OCI-LY1 (cell line): Measurements from ENCODE around the gene TKFC.

Experiments used
- H2AFZ ChIP-seq: fragments of 200-600 bp; sonication (generic), shearing (Covaris generic); 2 replicates; pipeline ENCODE4 v1.6.0; 2014; ENCODE audit warnings: antibody characterized with exemption, mild to moderate bottlenecking, low read length
- H3F3A ChIP-seq: fragments of 200-600 bp; sonication (generic), shearing (Covaris generic); 2 replicates; pipeline ENCODE4 v1.6.0; 2014; ENCODE audit warnings: mild to moderate bottlenecking, antibody characterized with exemption, low read length, moderate library complexity; ENCODE audit not compliant: insufficient read depth
- H3K27ac ChIP-seq: fragments of 200-600 bp; sonication (generic); 2 replicates; pipeline ENCODE4 v1.5.1; 2014; ENCODE audit warnings: low read length, mixed run types, mild to moderate bottlenecking, low read depth; ENCODE audit not compliant: poor library complexity, severe bottlenecking
- H3K27me3 ChIP-seq: fragments of 200-600 bp; sonication (generic); 2 replicates; pipeline ENCODE4 v1.6.0; 2014; ENCODE audit warnings: antibody characterized with exemption, mild to moderate bottlenecking, low read length, moderate library complexity; ENCODE audit not compliant: insufficient read depth
- H3K36me3 ChIP-seq: fragments of 200-600 bp; sonication (generic); 2 replicates; pipeline ENCODE4 v1.6.1; 2014; ENCODE audit warnings: mild to moderate bottlenecking, antibody characterized with exemption, low read length, moderate library complexity, mixed read lengths; ENCODE audit not compliant: insufficient read depth
- H3K4me1 ChIP-seq: fragments of 200-600 bp; sonication (generic); 2 replicates; pipeline ENCODE4 v1.5.1; 2014; ENCODE audit warnings: mild to moderate bottlenecking, low read length, moderate library complexity; ENCODE audit not compliant: insufficient read depth, severe bottlenecking
- H3K4me2 ChIP-seq: fragments of 200-600 bp; sonication (generic), shearing (Covaris generic); 2 replicates; pipeline ENCODE4 v1.6.1; 2014; ENCODE audit warnings: low read length
- H3K4me3 ChIP-seq: fragments of 200-600 bp; sonication (generic); 2 replicates; pipeline ENCODE4 v1.5.1; 2014; ENCODE audit warnings: low read length, low read depth, mild to moderate bottlenecking, mixed read lengths; ENCODE audit not compliant: poor library complexity, severe bottlenecking
- H3K79me2 ChIP-seq: fragments of 200-600 bp; shearing (Covaris generic); 2 replicates; pipeline ENCODE4 v1.6.1; 2016; ENCODE audit warnings: mixed run types, low read length, mixed read lengths; ENCODE audit not compliant: insufficient read depth
- H3K9ac ChIP-seq: fragments of 200-600 bp; sonication (generic), shearing (Covaris generic); 2 replicates; pipeline ENCODE4 v1.6.1; 2014; ENCODE audit warnings: mild to moderate bottlenecking, low read length, mixed read lengths
- H3K9me2 ChIP-seq: fragments of 200-600 bp; sonication (generic), shearing (Covaris generic); 2 replicates; pipeline ENCODE4 v1.6.1; 2014; ENCODE audit warnings: low read depth, mild to moderate bottlenecking, low read length, mixed read lengths
- H3K9me3 ChIP-seq: fragments of 200-600 bp; shearing (Covaris generic); 2 replicates; pipeline ENCODE4 v1.6.1; 2014; ENCODE audit warnings: low read length, mixed read lengths
- H4K20me1 ChIP-seq: fragments of 200-600 bp; sonication (generic), shearing (Covaris generic); 2 replicates; pipeline ENCODE4 v1.6.0; 2016; ENCODE audit warnings: mild to moderate bottlenecking, low read length; ENCODE audit not compliant: insufficient read depth
- EZH2 ChIP-seq: fragments of 200-600 bp; sonication (generic), shearing (Covaris generic); IDR thresholded peaks from 2 replicates; pipeline ENCODE4 v1.8.0; 2017; ENCODE audit warnings: borderline replicate concordance, mixed run types, mild to moderate bottlenecking, antibody characterized with exemption, low read length, moderate library complexity, mixed read lengths
- TF ChIP-seq, protein P1 (sequence below): fragments of 200-600 bp; sonication (generic), shearing (Covaris generic); IDR thresholded peaks from 2 replicates; pipeline ENCODE4 v1.5.1; 2017; ENCODE audit warnings: mild to moderate bottlenecking, antibody characterized with exemption, low read length, moderate library complexity, mixed read lengths

TKFC gene

DNA sequence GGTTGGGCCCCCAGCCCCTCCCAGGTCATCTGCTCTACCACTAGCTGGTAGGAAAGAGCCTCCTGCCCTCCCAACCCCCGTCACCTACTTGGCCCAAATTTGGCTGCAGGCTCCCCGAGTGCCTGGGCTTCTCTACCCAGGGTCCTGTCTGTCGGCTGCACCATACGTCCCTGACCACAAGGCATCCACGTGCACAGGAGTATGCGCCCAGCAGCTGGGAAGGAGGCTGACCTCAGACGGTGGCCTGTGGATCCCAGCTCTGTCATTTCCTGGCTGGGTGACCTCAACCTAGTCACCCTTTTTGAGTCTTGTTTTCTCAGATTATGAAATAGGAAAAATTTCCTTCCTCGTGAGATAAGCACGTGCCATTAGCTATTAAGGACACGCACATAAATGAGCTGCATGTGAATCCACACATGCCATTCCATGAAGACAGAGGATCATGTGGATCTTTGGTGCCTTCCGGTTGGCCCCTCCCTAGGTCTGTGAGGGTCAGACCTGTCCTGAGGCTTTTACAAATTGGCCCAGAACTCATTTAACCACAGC, 15.0 kb downstream of the TKFC start:
- peaks cover 91% of the 10 kb centered on the region for H3K36me3 ChIP-seq
- H3F3A ChIP-seq: no peaks in the 10 kb centered on the region; the same call in 1 of the 2 replicates
- H3K27ac ChIP-seq: peak overlapping the region; percentile 19
- H3K4me3 ChIP-seq: no peak overlapping the region
- H3K4me2 ChIP-seq: no peak overlapping the region
- H3K4me1 ChIP-seq: no peaks in the 10 kb centered on the region
- H3K9me2 ChIP-seq: no peaks in the 10 kb centered on the region
- no peaks in the 10 kb centered on the region for H3K79me2 ChIP-seq
- no peak overlapping the region for H3K9ac ChIP-seq
- H2AFZ ChIP-seq: no peak overlapping the region
- no peak for TF ChIP-seq EZH2
- TF ChIP-seq, protein P1, sequence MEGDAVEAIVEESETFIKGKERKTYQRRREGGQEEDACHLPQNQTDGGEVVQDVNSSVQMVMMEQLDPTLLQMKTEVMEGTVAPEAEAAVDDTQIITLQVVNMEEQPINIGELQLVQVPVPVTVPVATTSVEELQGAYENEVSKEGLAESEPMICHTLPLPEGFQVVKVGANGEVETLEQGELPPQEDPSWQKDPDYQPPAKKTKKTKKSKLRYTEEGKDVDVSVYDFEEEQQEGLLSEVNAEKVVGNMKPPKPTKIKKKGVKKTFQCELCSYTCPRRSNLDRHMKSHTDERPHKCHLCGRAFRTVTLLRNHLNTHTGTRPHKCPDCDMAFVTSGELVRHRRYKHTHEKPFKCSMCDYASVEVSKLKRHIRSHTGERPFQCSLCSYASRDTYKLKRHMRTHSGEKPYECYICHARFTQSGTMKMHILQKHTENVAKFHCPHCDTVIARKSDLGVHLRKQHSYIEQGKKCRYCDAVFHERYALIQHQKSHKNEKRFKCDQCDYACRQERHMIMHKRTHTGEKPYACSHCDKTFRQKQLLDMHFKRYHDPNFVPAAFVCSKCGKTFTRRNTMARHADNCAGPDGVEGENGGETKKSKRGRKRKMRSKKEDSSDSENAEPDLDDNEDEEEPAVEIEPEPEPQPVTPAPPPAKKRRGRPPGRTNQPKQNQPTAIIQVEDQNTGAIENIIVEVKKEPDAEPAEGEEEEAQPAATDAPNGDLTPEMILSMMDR: no peak
- H3K27me3 ChIP-seq: no peaks in the 10 kb centered on the region
- no peaks in the 10 kb centered on the region for H3K9me3 ChIP-seq
- H4K20me1 ChIP-seq: no peaks in the 10 kb centered on the region

DNA sequence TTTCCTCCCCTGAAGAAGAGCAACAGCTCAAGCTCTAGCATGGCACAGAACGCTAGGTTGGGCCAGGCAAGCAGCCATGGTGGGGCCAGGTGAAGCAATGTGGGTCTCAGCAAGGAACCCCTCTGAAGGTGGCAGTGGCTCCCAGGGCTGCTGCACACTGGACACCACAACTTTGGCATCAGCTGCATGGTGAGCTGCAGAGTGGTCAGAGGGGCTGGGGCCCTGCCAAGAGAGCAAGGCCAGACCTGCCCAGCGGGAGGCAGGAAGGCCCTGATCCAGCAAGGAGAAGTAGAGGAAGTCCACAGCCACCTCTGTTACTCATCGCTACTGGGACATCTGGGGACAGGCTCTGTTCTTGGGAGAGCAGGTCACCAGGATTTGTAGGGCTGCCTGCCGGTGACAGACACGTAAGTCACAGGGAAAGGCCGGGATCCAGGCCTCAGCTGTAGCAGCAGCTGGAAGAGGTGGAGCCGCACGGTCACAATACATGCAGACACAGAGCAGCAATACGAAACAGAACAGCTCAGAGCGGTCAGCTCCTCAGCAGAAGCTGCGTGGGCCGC, 16.2 kb downstream of the TKFC start:
- Histone ChIP-seq H3F3A (no peaks in the 10 kb centered on the region; the same call in 1 of the 2 replicates), H3K4me1 (peaks cover 9% of the 10 kb centered on the region), H3K27me3 (no peaks in the 10 kb centered on the region), H3K9ac (no peak overlapping the region), H3K9me2 (no peaks in the 10 kb centered on the region), H3K79me2 (no peaks in the 10 kb centered on the region), H3K36me3 (peaks cover 93% of the 10 kb centered on the region), H4K20me1 (no peaks in the 10 kb centered on the region), H2AFZ (no peak overlapping the region), H3K4me2 (no peak overlapping the region), H3K4me3 (no peak overlapping the region), H3K27ac (no peak overlapping the region), H3K9me3 (no peaks in the 10 kb centered on the region)
- TF ChIP-seq, protein P1: no peak
- no peak for TF ChIP-seq EZH2

DNA sequence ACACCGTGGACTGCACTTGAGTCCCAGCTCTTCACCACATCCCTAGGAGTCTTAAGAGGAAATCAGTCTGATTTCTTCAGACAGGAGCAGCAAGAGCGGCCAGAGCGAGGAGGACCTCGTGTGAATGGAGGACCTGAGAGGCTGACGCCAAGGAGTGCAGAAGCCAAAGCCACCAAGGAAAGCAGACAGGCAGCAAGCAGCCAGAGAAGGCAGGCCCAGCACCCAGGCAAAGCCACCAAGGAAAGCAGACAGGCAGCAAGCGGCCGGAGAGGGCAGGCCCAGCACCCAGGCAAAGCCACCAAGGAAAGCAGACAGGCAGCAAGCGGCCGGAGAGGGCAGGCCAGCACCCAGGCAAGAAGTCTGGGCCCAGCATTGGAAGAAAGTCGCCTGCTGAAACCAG, 16.9 kb downstream of the TKFC start:
- TF ChIP-seq, protein P1: no peak
- no peak for TF ChIP-seq EZH2
- Histone ChIP-seq H3K9ac (no peak overlapping the region), H3K9me3 (no peaks in the 10 kb centered on the region), H3K36me3 (peaks cover 94% of the 10 kb centered on the region), H3K27me3 (no peaks in the 10 kb centered on the region), H3F3A (no peaks in the 10 kb centered on the region), H2AFZ (no peak overlapping the region), H4K20me1 (no peaks in the 10 kb centered on the region), H3K4me2 (no peak overlapping the region), H3K4me1 (peaks cover 15% of the 10 kb centered on the region), H3K79me2 (no peaks in the 10 kb centered on the region), H3K27ac (no peak overlapping the region), H3K4me3 (no peak overlapping the region), H3K9me2 (no peaks in the 10 kb centered on the region)
